ENCODE results near the gene CD36.
"Not testable (repeated sequence)": the region's sequence is repeated elsewhere in the genome, so short reads cannot be mapped to it uniquely, and the experiment has no call there.

The CD36 gene

DNA sequence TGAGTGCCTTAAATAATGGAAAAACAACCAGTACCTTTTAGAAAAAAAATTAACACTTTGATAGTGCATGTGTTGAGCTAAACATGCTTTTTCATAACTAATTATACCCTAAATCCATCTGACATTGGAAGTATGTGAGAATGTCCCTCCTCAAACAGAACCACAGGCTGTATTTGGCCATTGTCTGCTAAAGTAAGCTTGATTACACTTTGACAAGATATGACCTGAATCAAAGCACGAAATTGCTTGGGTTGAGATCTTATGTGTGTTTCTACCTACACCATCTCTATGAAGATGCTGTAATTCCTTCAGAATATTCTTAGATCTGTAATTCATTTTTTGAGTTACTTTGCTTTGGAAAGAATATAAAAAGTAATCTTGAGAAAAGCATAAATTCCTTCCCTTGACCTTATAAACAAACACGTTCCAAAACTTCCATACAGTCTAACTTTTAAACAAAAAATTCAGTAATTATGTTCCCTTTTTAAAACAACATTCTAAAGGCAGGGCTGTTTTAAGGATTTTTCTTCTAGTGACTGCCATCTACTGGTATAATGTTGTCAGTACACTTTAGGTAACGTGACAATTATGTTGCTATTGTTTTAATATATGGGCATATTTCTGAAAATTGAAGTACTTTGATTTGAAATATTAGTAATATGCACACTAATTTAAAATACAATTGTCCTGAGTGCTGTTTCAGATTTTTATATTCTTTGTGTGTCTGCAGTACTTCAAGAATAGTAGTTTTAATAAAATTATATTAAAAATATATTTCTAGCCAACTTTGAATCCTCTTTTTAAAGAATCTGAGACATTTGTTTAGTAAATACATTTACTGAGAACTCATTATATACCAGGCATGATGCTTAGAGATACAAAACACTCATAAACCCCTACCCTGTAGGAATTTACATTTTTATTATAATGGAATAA lies 20.9 kb downstream of the CD36 start:
- peaks cover 7 to 88% (median 81%) of the 10 kb centered on the region in 5 donors for H3K4me1 ChIP-seq (ENCODE audit: control insufficient read depth in 5 of 5, insufficient read depth in 5 of 5, low read length in 5 of 5)
- H3K9me3 ChIP-seq (ENCODE audit: control insufficient read depth in 5 of 5, low read length in 5 of 5): no peaks in the 10 kb centered on the region
- H3K9ac ChIP-seq (ENCODE audit: low read length in 5 of 5): peak overlapping the region; percentile 35 to 74 (median 59)
- peak overlapping the region; percentile 100 for H3K27ac ChIP-seq (ENCODE audit: low read depth, low read length)
- H3K4me3 ChIP-seq (ENCODE audit: low read depth in 1 of 5, low read length in 5 of 5): peak overlapping the region in 1 of 5 donors; percentile 44
- H3K36me3 ChIP-seq (ENCODE audit: control insufficient read depth in 5 of 5, insufficient read depth in 5 of 5, low read length in 5 of 5): peaks cover 44 to 91% (median 50%) of the 10 kb centered on the region in 5 donors
- no peaks in the 10 kb centered on the region for H3K27me3 ChIP-seq (ENCODE audit: control insufficient read depth in 5 of 5, insufficient read depth in 4 of 5, low read length in 5 of 5)

DNA sequence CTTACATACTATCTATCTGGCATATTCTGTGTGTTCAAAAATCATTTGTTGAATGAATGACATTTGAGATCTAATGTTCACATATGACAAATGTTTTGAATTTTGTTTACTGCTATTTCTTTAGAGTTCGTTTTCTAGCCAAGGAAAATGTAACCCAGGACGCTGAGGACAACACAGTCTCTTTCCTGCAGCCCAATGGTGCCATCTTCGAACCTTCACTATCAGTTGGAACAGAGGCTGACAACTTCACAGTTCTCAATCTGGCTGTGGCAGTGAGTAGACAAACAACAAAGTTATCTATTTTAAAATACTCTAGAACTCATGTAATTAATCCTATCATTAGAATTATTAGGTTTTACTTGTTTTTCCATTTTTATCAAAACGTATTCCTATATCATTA lies 22.5 kb downstream of the CD36 start:
- Histone ChIP-seq H3K9me3 (ENCODE audit: control insufficient read depth in 5 of 5, low read length in 5 of 5) (no peaks in the 10 kb centered on the region), H3K36me3 (ENCODE audit: control insufficient read depth in 5 of 5, insufficient read depth in 5 of 5, low read length in 5 of 5) (peaks cover 54 to 93% (median 62%) of the 10 kb centered on the region in 5 donors), H3K4me3 (ENCODE audit: low read depth in 1 of 5, low read length in 5 of 5) (no peak overlapping the region), H3K9ac (ENCODE audit: low read length in 5 of 5) (peak overlapping the region in 1 of 5 donors; percentile 60), H3K27ac (ENCODE audit: low read depth, low read length) (peak overlapping the region; percentile 100), H3K27me3 (ENCODE audit: control insufficient read depth in 5 of 5, insufficient read depth in 4 of 5, low read length in 5 of 5) (no peaks in the 10 kb centered on the region), H3K4me1 (ENCODE audit: control insufficient read depth in 5 of 5, insufficient read depth in 5 of 5, low read length in 5 of 5) (peaks cover 3 to 81% (median 68%) of the 10 kb centered on the region in 5 donors)

DNA sequence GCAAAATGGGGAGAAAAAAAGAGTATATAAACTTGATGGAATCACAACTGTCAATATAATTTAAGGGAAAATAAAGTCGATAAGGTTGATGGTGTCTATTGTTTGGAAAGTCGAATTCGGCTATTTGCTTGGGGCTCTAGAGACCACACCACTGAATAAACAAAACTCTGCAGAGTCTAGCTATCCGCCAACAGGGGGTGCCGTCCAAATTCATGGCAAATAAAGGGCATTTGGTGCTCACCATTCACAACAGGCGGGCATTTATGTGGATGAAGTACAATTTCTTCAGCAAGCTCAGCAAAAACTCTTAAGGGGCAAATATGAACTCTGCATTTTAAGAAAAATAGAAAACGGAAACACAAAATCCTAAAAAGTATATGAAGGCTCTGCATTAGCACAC lies 23.3 kb downstream of the CD36 start:
- no peak overlapping the region for H3K9ac ChIP-seq (ENCODE audit: low read length in 5 of 5)
- H3K4me3 ChIP-seq (ENCODE audit: low read depth in 1 of 5, low read length in 5 of 5): no peak overlapping the region
- H3K9me3 ChIP-seq (ENCODE audit: control insufficient read depth in 5 of 5, low read length in 5 of 5): no peaks in the 10 kb centered on the region
- H3K36me3 ChIP-seq (ENCODE audit: control insufficient read depth in 5 of 5, insufficient read depth in 5 of 5, low read length in 5 of 5): peaks cover 56 to 93% (median 64%) of the 10 kb centered on the region in 5 donors
- H3K27me3 ChIP-seq (ENCODE audit: control insufficient read depth in 5 of 5, insufficient read depth in 4 of 5, low read length in 5 of 5): no peaks in the 10 kb centered on the region
- peaks cover 3 to 77% (median 60%) of the 10 kb centered on the region in 5 donors for H3K4me1 ChIP-seq (ENCODE audit: control insufficient read depth in 5 of 5, insufficient read depth in 5 of 5, low read length in 5 of 5)
- H3K27ac ChIP-seq (ENCODE audit: low read depth, low read length): peak overlapping the region; percentile 100

DNA sequence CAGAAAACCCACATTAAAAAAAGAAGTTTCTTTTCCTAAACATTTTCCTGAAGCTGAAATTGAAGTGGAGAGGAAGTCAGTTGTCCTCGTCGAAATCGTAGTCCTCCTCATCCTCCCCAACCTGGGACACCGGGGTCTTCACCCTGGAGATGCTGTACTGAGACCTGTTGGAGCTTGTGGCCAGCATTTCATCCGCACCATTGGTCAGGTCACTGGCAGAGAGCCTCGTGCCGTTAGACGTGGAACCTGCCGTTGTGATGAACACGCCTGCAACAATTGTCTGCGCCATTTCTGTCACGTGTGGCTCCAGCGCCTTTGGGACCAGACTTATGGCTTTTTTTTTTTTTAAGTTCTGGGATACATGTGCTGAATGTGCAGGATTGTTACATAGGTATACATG lies 23.8 kb downstream of the CD36 start:
- Histone ChIP-seq H3K9me3 (ENCODE audit: control insufficient read depth in 5 of 5, low read length in 5 of 5) (no peaks in the 10 kb centered on the region), H3K27ac (ENCODE audit: low read depth, low read length) (peak overlapping the region; percentile 49), H3K36me3 (ENCODE audit: control insufficient read depth in 5 of 5, insufficient read depth in 5 of 5, low read length in 5 of 5) (peaks cover 59 to 93% (median 70%) of the 10 kb centered on the region in 5 donors), H3K4me3 (ENCODE audit: low read depth in 1 of 5, low read length in 5 of 5) (no peak overlapping the region), H3K27me3 (ENCODE audit: control insufficient read depth in 5 of 5, insufficient read depth in 4 of 5, low read length in 5 of 5) (no peaks in the 10 kb centered on the region), H3K4me1 (ENCODE audit: control insufficient read depth in 5 of 5, insufficient read depth in 5 of 5, low read length in 5 of 5) (peaks cover 3 to 72% (median 55%) of the 10 kb centered on the region in 5 donors), H3K9ac (ENCODE audit: low read length in 5 of 5) (no peak overlapping the region)

DNA sequence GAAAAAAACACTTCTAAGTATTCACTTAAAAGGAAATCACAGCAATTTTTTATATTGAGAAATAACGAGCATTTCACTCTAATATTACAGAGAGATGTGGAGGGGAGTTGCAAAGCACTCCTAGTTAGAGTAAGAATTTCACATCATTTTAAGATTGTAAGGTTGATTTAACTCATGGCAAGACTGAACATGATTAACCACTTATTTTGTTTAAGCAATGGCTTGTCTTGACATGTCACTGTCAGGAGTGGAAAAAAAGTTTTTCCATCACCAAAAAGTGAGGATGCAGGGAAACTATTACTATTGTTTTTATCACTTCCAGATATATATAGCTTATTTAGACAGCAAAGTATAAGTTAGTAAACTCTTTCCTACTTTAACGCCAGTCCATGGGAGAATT lies 27.1 kb downstream of the CD36 start:
- H3K9me3 ChIP-seq (ENCODE audit: control insufficient read depth in 5 of 5, low read length in 5 of 5): no peaks in the 10 kb centered on the region
- H3K4me1 ChIP-seq (ENCODE audit: control insufficient read depth in 5 of 5, insufficient read depth in 5 of 5, low read length in 5 of 5): peaks cover 0 to 50% (median 25%) of the 10 kb centered on the region in 5 donors
- H3K27me3 ChIP-seq (ENCODE audit: control insufficient read depth in 5 of 5, insufficient read depth in 4 of 5, low read length in 5 of 5): no peaks in the 10 kb centered on the region
- H3K9ac ChIP-seq (ENCODE audit: low read length in 5 of 5): no peak overlapping the region
- peaks cover 70 to 99% (median 86%) of the 10 kb centered on the region in 5 donors for H3K36me3 ChIP-seq (ENCODE audit: control insufficient read depth in 5 of 5, insufficient read depth in 5 of 5, low read length in 5 of 5)
- H3K27ac ChIP-seq (ENCODE audit: low read depth, low read length): peak overlapping the region; percentile 49
- H3K4me3 ChIP-seq (ENCODE audit: low read depth in 1 of 5, low read length in 5 of 5): no peak overlapping the region

DNA sequence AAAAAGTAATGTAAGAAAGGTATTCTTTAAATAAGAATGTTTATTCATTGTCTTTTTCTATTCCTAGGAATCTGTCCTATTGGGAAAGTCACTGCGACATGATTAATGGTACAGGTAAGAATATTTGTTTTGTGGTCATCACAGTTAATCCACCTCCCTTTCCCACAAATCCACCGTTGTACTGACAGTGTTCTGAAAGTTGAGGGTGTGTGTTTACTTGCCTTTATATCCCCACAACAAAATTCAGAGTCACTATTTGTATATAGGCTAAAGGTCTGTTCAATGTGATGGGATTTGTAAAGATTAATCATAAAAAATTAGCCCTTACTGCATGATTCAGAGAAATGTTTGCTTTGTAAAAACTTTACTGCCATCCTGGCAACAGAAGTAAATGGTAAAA lies 27.9 kb downstream of the CD36 start:
- Histone ChIP-seq H3K4me1 (ENCODE audit: control insufficient read depth in 5 of 5, insufficient read depth in 5 of 5, low read length in 5 of 5) (peaks cover 0 to 45% (median 21%) of the 10 kb centered on the region in 5 donors), H3K4me3 (ENCODE audit: low read depth in 1 of 5, low read length in 5 of 5) (no peak overlapping the region), H3K9ac (ENCODE audit: low read length in 5 of 5) (no peak overlapping the region), H3K27me3 (ENCODE audit: control insufficient read depth in 5 of 5, insufficient read depth in 4 of 5, low read length in 5 of 5) (no peaks in the 10 kb centered on the region), H3K27ac (ENCODE audit: low read depth, low read length) (peak overlapping the region; percentile 49), H3K9me3 (ENCODE audit: control insufficient read depth in 5 of 5, low read length in 5 of 5) (no peaks in the 10 kb centered on the region), H3K36me3 (ENCODE audit: control insufficient read depth in 5 of 5, insufficient read depth in 5 of 5, low read length in 5 of 5) (peaks cover 73 to 99% (median 86%) of the 10 kb centered on the region in 5 donors)

DNA sequence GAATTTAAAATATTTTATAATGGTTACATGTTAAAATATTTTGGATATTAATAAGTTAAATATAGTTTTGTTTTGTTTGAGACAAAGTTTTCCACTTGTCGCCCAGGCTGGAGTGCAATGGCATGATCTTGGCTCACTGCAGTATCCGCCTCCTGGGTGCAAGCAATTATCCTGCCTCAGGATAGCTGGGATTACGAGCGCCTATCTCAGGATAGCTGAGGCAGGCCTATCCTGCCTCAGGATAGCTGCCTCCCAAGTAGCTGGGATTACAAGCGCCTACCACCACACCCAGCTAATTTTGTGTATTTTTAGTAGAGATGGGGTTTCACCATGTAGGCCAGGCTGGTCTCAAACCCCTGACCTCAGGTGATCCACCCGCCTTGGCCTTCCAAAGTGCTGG lies 30.9 kb downstream of the CD36 start:
- peak overlapping the region in 1 of 5 donors; percentile 8 for H3K9ac ChIP-seq (ENCODE audit: low read length in 5 of 5)

DNA sequence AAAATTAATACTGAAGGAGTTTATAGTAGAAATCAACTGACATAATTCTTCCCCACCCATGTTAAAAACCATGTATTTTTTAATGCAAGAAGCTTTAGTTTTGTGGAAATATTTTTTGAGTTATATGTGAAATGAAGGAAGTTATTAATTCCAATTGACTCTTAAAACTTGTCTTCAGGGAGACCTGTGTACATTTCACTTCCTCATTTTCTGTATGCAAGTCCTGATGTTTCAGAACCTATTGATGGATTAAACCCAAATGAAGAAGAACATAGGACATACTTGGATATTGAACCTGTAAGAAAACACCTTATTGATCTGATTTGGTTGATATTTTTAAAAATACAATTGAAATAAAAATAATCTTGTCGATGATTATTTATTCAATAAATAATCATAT lies 33.3 kb downstream of the CD36 start:
- H3K4me3 ChIP-seq (ENCODE audit: low read depth in 1 of 5, low read length in 5 of 5): no peak overlapping the region
- peak overlapping the region; percentile 48 for H3K27ac ChIP-seq (ENCODE audit: low read depth, low read length)
- peaks cover 74 to 98% (median 84%) of the 10 kb centered on the region in 5 donors for H3K36me3 ChIP-seq (ENCODE audit: control insufficient read depth in 5 of 5, insufficient read depth in 5 of 5, low read length in 5 of 5)
- no peaks in the 10 kb centered on the region for H3K27me3 ChIP-seq (ENCODE audit: control insufficient read depth in 5 of 5, insufficient read depth in 4 of 5, low read length in 5 of 5)
- no peaks in the 10 kb centered on the region for H3K9me3 ChIP-seq (ENCODE audit: control insufficient read depth in 5 of 5, low read length in 5 of 5)
- no peak overlapping the region for H3K9ac ChIP-seq (ENCODE audit: low read length in 5 of 5)
- peaks cover 0 to 21% (median 7%) of the 10 kb centered on the region in 5 donors for H3K4me1 ChIP-seq (ENCODE audit: control insufficient read depth in 5 of 5, insufficient read depth in 5 of 5, low read length in 5 of 5)

More for the DNA sequence above, 30.9 kb downstream of the CD36 start:
- Histone ChIP-seq H3K4me1 (ENCODE audit: control insufficient read depth in 5 of 5, insufficient read depth in 5 of 5, low read length in 5 of 5) (peaks cover 0 to 29% (median 5%) of the 10 kb centered on the region in 5 donors), H3K27ac (ENCODE audit: low read depth, low read length) (peak overlapping the region; percentile 48), H3K36me3 (ENCODE audit: control insufficient read depth in 5 of 5, insufficient read depth in 5 of 5, low read length in 5 of 5) (peaks cover 74 to 98% (median 84%) of the 10 kb centered on the region in 5 donors)
- not testable (repeated sequence) for H3K4me3 ChIP-seq (ENCODE audit: low read depth in 1 of 5, low read length in 5 of 5); H3K27me3 ChIP-seq (ENCODE audit: control insufficient read depth in 5 of 5, insufficient read depth in 4 of 5, low read length in 5 of 5); H3K9me3 ChIP-seq (ENCODE audit: control insufficient read depth in 5 of 5, low read length in 5 of 5)

DNA sequence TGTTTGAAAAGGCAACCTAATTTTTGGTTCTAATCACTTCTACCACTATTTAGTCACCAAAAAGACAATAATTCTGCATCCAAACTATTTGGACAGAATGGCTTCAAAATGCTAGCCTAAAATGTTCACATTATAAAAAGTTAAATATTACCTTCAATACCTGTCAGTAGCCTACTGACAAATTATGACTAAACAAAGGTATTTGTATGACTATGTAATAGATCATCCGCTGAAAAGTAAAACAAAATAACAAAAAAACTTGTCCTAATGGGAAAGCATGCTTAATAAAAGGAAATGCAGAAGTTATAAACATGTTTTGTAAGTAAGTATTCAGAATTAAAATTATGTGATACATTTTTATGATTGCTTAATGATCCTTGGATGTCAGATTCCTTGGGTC lies 36.6 kb downstream of the CD36 start:
- H3K9ac ChIP-seq (ENCODE audit: low read length in 5 of 5): no peak overlapping the region
- H3K27me3 ChIP-seq (ENCODE audit: control insufficient read depth in 5 of 5, insufficient read depth in 4 of 5, low read length in 5 of 5): no peaks in the 10 kb centered on the region
- H3K4me1 ChIP-seq (ENCODE audit: control insufficient read depth in 5 of 5, insufficient read depth in 5 of 5, low read length in 5 of 5): peaks cover 0 to 15% (median 13%) of the 10 kb centered on the region in 5 donors
- H3K4me3 ChIP-seq (ENCODE audit: low read depth in 1 of 5, low read length in 5 of 5): no peak overlapping the region
- H3K27ac ChIP-seq (ENCODE audit: low read depth, low read length): peak overlapping the region; percentile 26
- peaks cover 55 to 84% (median 72%) of the 10 kb centered on the region in 5 donors for H3K36me3 ChIP-seq (ENCODE audit: control insufficient read depth in 5 of 5, insufficient read depth in 5 of 5, low read length in 5 of 5)
- H3K9me3 ChIP-seq (ENCODE audit: control insufficient read depth in 5 of 5, low read length in 5 of 5): peaks cover 0 to under 1% (median 0%) of the 10 kb centered on the region in 5 donors

DNA sequence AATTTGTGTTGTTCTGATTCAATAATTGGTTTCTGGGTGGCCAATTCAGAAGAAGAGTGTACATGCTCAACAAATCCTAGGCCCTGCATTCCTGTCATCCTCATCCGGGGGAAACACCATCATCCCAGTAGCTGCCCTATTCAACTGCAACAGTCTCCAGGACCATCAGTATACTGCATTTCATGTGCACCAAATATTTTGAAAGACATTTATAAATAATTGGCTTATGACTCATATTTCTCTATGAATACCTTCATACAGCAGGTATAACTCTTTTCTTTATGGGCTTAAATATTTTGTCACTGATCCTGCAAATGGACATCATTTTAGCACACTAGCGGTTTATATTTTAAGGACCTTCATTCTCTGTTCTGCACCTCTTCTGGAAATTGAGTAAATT lies 38.0 kb downstream of the CD36 start:
- Histone ChIP-seq H3K9me3 (ENCODE audit: control insufficient read depth in 5 of 5, low read length in 5 of 5) (peaks cover 0 to 3% (median 0%) of the 10 kb centered on the region in 5 donors), H3K9ac (ENCODE audit: low read length in 5 of 5) (no peak overlapping the region), H3K27ac (ENCODE audit: low read depth, low read length) (peak overlapping the region; percentile 26), H3K27me3 (ENCODE audit: control insufficient read depth in 5 of 5, insufficient read depth in 4 of 5, low read length in 5 of 5) (no peaks in the 10 kb centered on the region), H3K4me1 (ENCODE audit: control insufficient read depth in 5 of 5, insufficient read depth in 5 of 5, low read length in 5 of 5) (peaks cover 0 to 16% (median 14%) of the 10 kb centered on the region in 5 donors), H3K4me3 (ENCODE audit: low read depth in 1 of 5, low read length in 5 of 5) (no peak overlapping the region), H3K36me3 (ENCODE audit: control insufficient read depth in 5 of 5, insufficient read depth in 5 of 5, low read length in 5 of 5) (peaks cover 45 to 71% (median 60%) of the 10 kb centered on the region in 5 donors)

Measured in subcutaneous abdominal adipose tissue (tissue), 5 donors.